ENCODE measurements around the gene MMP14.
A peak's percentile ranks its signal among the peaks of the same experiment; 100 is the strongest.

The MMP14 gene

GRCh38 chr14:22861651-22862050, 25.3 kb downstream of the MMP14 start:
- DNase-seq (ENCODE audit: low read depth in 2 of 2), result no peak

DNA sequence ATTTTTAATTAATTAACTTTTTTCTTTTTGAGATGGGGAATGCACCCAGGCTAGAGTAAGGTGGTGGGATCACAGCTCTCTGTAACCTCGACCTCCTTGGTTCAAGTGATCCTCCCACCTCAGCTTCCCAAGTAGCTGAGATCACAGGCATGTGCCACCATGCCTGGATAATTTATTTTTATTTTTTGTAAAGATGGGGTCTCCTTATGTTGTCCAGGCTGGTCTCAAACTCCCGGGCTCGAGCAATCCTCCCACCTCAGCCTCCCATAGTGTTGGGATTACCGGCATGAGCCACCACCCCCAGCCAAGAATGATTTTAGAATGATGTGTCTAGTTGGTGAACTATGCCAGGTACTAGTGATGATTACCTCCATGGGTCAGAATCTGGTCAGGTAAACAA, 28.6 kb downstream of the MMP14 start:
- no peak for DNase-seq (ENCODE audit: low read depth in 2 of 2)

GRCh38 chr14:22865424-22866405, 29.3 kb downstream of the MMP14 start:
- no peak for DNase-seq (ENCODE audit: low read depth in 2 of 2)

DNA sequence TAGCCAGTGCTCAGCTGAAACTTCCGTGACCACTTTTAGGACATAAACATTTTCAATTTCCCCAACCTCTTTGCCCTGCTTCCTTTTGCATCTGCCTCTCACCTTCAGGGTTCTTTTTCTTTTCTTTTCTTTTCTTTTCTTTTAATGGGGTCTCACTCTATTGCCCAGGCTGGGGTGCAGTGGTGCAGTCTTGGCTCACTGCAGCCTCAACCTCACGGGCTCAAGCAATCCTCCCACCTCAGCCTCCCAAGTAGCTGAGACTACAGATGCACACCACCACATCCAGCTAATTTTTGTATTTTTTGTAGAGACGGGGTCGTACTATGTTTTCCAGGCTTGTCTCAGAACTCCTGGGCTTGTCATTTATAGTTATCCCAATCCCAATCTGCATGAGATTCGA, 30.5 kb downstream of the MMP14 start:
- DNase-seq (ENCODE audit: low read depth in 2 of 2), result no peak

DNA sequence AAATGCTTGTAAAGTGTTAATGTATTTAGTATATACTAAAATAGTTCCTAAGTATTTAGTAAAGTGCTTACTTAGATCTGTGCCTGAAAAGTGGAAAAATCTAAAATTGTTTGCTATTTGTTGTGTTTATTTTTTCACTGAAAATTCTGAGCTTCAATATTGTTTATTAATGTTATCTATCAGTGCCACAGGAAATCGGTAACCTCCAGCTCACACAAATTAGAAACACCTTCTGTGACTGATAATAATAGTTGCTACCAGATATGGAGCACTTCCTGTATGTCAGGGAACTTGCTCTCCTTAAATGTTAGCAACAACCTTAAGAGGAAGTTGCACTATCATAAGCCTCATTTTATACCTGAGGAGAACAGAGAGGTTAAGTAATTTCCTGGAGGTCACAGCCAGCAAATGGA, 34.4 kb downstream of the MMP14 start:
- DNase-seq (ENCODE audit: low read depth in 2 of 2), result no peak

GRCh38 chr14:22871224-22872032, 35.0 kb downstream of the MMP14 start, which contains the start of gene LRP10:
LRP10 (plus strand) TSS chr14:22871740; CDS start chr14:22872304, 564 bp downstream.
- DNase-seq (ENCODE audit: low read depth in 2 of 2), result peak; percentile 66 to 67

- peak; percentile 49 to 57 for DNase-seq (ENCODE audit: low read depth in 2 of 2)
Observed at GRCh38 chr14:22872033-22872832, 35.8 kb downstream of the MMP14 start.

GRCh38 chr14:22872833-22873520, 36.6 kb downstream of the MMP14 start:
- DNase-seq (ENCODE audit: low read depth in 2 of 2), result no peak

DNA sequence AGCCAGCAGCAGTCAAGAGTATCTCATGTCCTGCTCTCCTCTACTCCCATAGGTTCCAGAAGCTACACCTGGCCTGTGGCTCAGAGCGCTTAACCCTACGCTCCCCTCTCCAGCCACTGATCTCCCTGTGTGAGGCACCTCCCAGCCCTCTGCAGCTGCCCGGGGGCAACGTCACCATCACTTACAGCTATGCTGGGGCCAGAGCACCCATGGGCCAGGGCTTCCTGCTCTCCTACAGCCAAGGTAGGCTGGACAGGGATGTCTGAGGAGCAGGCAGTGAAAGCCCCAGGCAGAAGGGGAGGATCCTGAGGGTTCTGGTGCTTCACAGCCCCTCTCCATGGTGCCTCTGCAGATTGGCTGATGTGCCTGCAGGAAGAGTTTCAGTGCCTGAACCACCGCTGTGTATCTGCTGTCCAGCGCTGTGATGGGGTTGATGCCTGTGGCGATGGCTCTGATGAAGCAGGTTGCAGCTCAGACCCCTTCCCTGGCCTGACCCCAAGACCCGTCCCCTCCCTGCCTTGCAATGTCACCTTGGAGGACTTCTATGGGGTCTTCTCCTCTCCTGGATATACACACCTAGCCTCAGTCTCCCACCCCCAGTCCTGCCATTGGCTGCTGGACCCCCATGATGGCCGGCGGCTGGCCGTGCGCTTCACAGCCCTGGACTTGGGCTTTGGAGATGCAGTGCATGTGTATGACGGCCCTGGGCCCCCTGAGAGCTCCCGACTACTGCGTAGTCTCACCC, 38.8 kb downstream of the MMP14 start:
- DNase-seq (ENCODE audit: low read depth in 2 of 2), result no peak

DNA sequence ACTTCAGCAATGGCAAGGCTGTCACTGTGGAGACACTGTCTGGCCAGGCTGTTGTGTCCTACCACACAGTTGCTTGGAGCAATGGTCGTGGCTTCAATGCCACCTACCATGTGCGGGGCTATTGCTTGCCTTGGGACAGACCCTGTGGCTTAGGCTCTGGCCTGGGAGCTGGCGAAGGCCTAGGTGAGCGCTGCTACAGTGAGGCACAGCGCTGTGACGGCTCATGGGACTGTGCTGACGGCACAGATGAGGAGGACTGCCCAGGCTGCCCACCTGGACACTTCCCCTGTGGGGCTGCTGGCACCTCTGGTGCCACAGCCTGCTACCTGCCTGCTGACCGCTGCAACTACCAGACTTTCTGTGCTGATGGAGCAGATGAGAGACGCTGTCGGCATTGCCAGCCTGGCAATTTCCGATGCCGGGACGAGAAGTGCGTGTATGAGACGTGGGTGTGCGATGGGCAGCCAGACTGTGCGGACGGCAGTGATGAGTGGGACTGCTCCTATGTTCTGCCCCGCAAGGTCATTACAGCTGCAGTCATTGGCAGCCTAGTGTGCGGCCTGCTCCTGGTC, 39.4 kb downstream of the MMP14 start:
- no peak for DNase-seq (ENCODE audit: low read depth in 2 of 2)

DNA sequence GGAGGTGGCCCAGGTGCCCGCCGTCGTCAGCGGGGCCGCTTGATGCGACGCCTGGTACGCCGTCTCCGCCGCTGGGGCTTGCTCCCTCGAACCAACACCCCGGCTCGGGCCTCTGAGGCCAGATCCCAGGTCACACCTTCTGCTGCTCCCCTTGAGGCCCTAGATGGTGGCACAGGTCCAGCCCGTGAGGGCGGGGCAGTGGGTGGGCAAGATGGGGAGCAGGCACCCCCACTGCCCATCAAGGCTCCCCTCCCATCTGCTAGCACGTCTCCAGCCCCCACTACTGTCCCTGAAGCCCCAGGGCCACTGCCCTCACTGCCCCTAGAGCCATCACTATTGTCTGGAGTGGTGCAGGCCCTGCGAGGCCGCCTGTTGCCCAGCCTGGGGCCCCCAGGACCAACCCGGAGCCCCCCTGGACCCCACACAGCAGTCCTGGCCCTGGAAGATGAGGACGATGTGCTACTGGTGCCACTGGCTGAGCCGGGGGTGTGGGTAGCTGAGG, 40.7 kb downstream of the MMP14 start:
- no peak for DNase-seq (ENCODE audit: low read depth in 2 of 2)

DNA sequence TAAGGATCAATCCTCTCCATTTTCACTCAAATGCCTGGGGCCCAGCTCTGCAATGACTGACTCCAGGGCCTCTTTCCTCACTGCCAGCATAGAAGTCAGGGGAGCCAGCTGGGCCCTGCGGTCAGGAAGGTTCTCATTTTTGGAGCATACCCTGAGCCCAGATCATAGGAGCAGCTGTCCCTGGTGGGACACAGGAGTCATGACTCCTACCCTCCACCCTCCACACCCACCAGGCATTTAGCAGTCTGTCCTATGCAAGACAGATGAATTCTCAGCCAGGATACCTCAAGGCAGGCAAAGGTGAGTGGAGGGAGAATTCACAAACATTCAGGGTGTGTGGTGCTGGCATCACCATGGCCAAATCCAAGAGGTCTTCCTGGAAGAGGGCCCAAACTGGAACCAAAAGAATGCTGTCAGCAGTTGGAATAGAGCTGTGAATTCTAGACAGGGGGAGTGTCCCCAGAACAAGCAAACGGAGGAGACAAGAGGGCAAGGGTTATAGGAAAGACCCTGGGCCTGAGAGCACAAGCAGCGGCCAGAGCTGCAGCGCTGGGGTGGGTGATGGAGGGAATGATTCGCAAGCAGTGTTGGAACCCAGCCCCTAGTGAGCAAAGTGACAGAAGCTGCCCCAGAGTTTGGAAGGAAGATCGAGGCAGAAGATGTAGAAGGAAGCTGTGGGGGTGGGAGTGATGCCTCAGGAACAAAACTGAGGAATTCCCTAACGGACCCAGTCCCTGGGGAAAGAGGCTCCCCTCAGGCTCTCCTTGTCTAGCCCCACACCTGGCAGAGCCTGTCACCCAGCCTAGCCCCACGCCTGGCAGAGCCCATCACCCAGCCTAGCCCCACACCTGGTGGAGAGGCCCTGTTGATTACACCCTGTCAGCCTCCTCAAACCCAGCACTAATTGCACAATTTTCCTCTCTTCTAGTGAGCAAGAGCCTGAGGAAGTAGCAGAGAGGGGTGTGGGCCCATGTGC, 42.2 kb downstream of the MMP14 start:
- DNase-seq (ENCODE audit: low read depth in 2 of 2), result no peak

GRCh38 chr14:22882064-22882463, 45.7 kb downstream of the MMP14 start:
- no peak for DNase-seq (ENCODE audit: low read depth in 2 of 2)

DNA sequence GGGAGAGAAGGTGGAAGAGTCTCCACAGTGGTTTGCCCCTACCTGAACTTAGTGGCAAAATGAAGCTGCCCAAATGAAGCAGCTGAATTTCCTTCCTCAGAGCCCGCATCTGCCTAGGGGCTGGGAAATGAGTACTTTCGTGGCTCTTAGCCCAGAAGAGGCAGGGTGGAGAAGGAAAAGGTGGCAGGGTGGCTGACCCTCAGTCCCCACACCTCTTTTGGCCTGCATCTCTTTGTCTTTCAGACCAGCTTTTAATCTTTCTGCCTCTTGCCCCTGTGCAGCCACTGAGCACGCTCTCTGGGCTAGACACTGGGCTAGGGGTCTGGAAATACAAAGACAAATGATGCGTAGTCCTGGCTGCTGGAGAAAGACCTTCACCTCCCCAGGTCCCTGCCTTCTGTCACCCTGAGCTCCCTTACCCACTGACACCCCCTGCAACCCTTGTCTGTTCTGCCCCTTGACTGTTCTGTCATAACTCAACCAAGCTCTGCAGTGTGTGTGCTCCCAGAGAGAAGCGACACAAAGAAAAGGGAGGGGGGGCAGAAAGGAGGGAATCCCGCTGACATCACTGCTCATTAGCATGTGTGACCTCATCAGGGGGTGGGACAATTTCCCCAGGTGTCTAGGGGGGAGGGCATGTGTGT, 46.3 kb downstream of the MMP14 start:
- peak; percentile 38 to 50 for DNase-seq (ENCODE audit: low read depth in 2 of 2)

- DNase-seq (ENCODE audit: low read depth in 2 of 2), result no peak
Observed at GRCh38 chr14:22883173-22883976, 47.0 kb downstream of the MMP14 start, which contains the start of gene REM2. REM2 (plus strand) TSS chr14:22883222; CDS start chr14:22883288, 66 bp downstream.

DNA sequence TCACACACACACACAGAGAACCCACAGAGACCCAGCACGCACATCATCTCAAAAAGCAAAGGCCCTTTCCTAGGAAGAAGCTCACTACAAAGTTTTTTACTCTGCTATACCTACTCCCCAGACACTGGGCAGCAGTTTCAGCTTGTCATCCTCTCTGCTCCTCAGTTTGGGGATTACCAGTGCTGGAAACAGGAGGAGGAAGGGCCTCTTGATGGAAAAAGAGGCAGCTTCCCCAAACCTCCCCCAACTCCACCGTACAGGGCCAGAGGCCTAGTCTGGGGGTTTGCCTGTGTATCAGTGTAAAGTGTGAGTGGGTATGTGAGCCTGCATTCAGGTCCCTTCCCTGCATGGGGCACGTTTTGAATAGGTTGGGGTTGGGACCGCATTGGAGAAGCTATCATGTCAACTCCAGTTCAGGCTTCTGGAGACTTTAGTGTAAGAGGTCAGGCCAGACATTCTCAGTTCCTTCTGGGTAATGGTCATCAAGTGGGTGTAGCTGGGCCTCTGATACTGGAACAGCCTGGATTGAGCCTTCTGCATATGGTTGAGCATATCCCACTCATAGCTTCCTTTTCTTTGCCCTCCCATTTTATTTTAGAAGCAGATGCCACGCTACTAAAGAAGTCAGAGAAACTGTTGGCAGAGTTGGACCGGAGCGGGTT, 47.8 kb downstream of the MMP14 start:
- DNase-seq (ENCODE audit: low read depth in 2 of 2), result no peak
